ENCODE results near the gene TP63. TPM values are rescaled to one million over a fixed set of nuclear protein-coding genes. Genes with fewer than 3 reads are reported as not detected.

Gene TP63
- total RNA-seq, 2 donors from 2014 or later = not detected

DNA sequence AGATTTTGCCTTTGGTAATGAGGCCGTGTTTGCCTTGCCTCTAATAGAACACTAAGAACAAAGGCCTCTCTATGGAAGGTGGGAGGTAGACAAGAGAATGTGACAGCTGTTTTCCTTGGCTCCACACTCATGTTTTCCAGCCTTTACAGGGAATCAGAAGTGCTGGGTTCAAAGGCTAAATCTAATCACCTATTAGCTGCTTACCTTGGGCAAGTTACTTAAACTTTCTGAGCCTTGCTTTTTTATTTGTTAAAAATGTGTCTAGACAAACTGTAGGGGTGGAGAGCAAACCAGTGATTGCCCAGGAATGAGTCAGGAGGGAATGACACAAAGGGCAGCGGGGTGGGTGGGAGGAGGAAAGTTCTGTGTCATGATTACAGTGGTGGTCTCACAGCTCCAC is 310.5 kb downstream of the TP63 start:
- intact Hi-C loops (cut with DNase I) = loop anchor here (10.0 kb wide), 2 partner anchors 287 to 427 kb away; no protein-coding TSS in a partner anchor
- no peaks in the 10 kb centered on the region for H3K9me3 ChIP-seq
- no peaks in the 10 kb centered on the region for H3K4me1 ChIP-seq
- TF ChIP-seq CTCF (IDR thresholded peaks at IDR 0.05) = no peak
- no peak overlapping the region for H3K9ac ChIP-seq (ENCODE audit: low read depth in 2 of 2, low read length in 2 of 2)
- DNase-seq = no peak
- no peak overlapping the region for H3K4me3 ChIP-seq
- H3K36me3 ChIP-seq = no peaks in the 10 kb centered on the region
- no peaks in the 10 kb centered on the region for H3K27me3 ChIP-seq
- H3K27ac ChIP-seq = peak overlapping the region; percentile 19

DNA sequence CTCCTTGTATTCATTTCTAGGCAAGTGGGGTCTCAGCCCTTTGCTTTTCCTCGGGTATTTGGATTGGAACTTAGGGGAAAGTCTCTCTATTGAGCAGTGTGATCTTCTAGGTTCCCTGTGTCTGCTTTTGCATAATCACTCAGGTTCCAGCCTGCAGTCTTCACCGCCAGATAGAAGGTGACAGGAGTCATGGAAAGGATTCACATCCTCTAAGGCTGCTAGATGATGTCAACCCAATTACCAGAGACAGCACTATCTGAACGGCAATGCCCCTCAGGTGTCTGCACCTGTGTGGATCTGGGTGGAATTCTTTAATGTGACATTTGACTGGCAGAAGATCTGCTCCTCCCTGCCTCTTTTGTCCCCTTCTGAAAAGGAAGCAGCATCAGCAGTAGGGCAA is 311.8 kb downstream of the TP63 start:
- Histone ChIP-seq H3K9me3 (no peaks in the 10 kb centered on the region), H3K36me3 (no peaks in the 10 kb centered on the region), H3K9ac (ENCODE audit: low read depth in 2 of 2, low read length in 2 of 2) (no peak overlapping the region), H3K27me3 (no peaks in the 10 kb centered on the region), H3K4me3 (no peak overlapping the region), H3K27ac (no peak overlapping the region), H3K4me1 (no peaks in the 10 kb centered on the region)
- intact Hi-C loops (cut with DNase I) = loop anchor here (10.0 kb wide), 2 partner anchors 288 to 428 kb away; no protein-coding TSS in a partner anchor
- no peak for DNase-seq
- no peak for TF ChIP-seq CTCF (IDR thresholded peaks at IDR 0.05)

DNA sequence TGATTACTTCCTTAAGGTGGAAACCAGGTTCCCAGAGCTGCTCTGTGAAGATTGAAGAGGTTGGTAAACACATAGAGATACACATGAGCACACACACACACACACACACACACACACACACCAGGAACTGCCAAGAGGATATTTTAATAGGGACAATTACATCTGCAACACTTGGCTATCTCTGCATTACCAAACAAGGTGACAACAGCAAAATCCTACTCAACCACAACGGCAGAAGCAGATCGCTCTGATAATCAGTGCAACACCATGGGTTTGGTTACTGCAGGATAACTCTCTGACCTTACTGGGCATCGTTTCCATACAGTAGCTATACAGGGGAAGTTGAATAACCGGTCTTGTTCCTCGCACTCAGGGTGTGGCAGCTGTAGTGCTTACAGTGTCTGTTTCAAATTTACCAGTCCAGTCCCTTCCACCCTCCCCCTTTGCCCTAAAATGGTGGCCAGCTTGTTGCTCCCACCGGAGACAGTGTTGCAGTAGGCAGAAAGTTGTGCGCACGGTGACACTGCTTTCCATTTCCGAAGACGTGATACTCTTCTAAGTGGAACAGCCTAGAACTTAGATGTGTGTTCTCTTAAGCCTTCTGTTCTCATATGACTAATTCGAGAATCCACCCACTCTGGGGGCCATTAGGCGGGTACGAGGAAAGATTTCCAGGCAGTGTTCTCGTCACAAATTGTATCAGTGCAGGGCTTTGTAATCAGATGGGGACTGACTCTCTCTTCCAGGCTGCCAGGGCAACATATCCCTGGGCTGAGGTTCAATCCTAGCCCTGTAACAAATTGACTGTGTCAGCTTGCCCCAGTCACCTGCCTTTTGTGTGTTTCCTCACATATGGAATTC is 313.3 kb downstream of the TP63 start:
- no peaks in the 10 kb centered on the region for H3K9me3 ChIP-seq
- H3K27me3 ChIP-seq = no peaks in the 10 kb centered on the region
- TF ChIP-seq CTCF (IDR thresholded peaks at IDR 0.05) = no peak
- no peak overlapping the region for H3K4me3 ChIP-seq
- DNase-seq = peak; percentile 79
- no peaks in the 10 kb centered on the region for H3K4me1 ChIP-seq
- H3K36me3 ChIP-seq = no peaks in the 10 kb centered on the region
- peak overlapping the region; percentile 66 for H3K27ac ChIP-seq
- no peak overlapping the region for H3K9ac ChIP-seq (ENCODE audit: low read depth in 2 of 2, low read length in 2 of 2)
- intact Hi-C loops (cut with DNase I) = loop anchor here (5.0 to 10.0 kb wide), 3 partner anchors 290 to 672 kb away; no protein-coding TSS in a partner anchor

DNA sequence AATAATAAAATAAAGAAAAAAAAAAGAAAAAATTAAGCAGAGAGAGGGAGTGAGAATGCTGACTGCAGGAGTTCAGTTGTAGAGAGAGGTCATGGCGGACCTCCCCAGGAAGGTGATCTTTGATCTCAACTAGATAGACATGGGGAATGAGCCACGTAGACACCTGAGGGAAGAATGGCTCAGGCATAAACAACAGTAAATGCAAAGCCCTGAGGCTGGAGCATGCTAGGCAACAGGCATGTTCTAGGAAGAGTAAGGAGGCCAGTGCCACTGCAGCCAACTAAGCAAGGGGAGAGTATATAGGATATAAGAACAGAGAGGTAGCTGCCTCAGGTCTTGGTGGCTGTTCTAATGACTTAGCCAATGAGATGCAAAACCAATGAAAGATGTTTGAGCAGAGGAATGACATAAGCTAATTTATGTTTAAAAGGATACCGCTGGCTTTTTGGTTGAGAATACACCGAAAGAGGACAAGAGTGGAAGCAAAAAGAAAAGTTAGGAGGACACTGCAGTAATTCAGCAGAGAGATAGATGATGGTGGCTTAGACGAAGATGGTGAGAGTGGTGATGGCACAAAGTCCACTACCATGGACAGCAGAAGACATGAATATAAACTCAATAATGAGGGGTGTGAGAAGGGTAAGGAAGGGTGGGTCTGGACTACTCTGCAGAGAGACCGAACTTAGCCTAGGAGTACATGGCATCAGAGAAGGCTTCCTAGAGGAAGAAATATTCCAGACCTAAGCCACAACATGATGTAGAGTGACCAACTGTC is 314.9 kb downstream of the TP63 start:
- no peaks in the 10 kb centered on the region for H3K9me3 ChIP-seq
- no peak for TF ChIP-seq CTCF (IDR thresholded peaks at IDR 0.05)
- H3K4me3 ChIP-seq = no peak overlapping the region
- no peak for DNase-seq
- H3K4me1 ChIP-seq = no peaks in the 10 kb centered on the region
- intact Hi-C loops (cut with DNase I) = loop anchor here (5.0 to 10.0 kb wide), 3 partner anchors 291 to 674 kb away; no protein-coding TSS in a partner anchor
- H3K27me3 ChIP-seq = no peaks in the 10 kb centered on the region
- H3K27ac ChIP-seq = no peak overlapping the region
- no peaks in the 10 kb centered on the region for H3K36me3 ChIP-seq
- no peak overlapping the region for H3K9ac ChIP-seq (ENCODE audit: low read depth in 2 of 2, low read length in 2 of 2)

Small RNA genes lying within 50 kb of the gene (microRNA-seq; reads per million reads assigned to microRNA genes)
- gene MIR944 = not detected

Measured in colonic mucosa (tissue), 4 donors.